HUES48 (cell line): Measurements from ENCODE around the gene KDM6A.
"Not testable (repeated sequence)": the region's sequence is repeated elsewhere in the genome, so short reads cannot be mapped to it uniquely, and the experiment has no call there.

ENCODE experiments used
- H3K27ac ChIP-seq: one replicate; pipeline ENCODE4 v1.7.0; 2013; ENCODE audit warnings: low read depth, low read length, inconsistent platforms
- H3K27me3 ChIP-seq: 2 replicates; pipeline ENCODE4 v1.6.1; 2013; ENCODE audit warnings: mild to moderate bottlenecking, low read length; ENCODE audit not compliant: control insufficient read depth, insufficient read depth
- H3K36me3 ChIP-seq: 2 replicates; pipeline ENCODE4 v1.6.1; 2013; ENCODE audit warnings: low read length; ENCODE audit not compliant: control insufficient read depth, insufficient read depth
- H3K4me1 ChIP-seq: 2 replicates; pipeline ENCODE4 v1.6.1; 2013; ENCODE audit warnings: mild to moderate bottlenecking, low read length; ENCODE audit not compliant: control insufficient read depth, insufficient read depth
- H3K4me3 ChIP-seq: 2 replicates; pipeline ENCODE4 v1.5.1; 2013; ENCODE audit warnings: mild to moderate bottlenecking, low read depth, low read length
- H3K9ac ChIP-seq: 2 replicates; pipeline ENCODE4 v1.6.1; 2013; ENCODE audit warnings: mild to moderate bottlenecking, low read depth, low read length, moderate library complexity
- H3K9me3 ChIP-seq: 2 replicates; pipeline ENCODE4 v1.6.1; 2013; ENCODE audit warnings: low read length; ENCODE audit not compliant: control insufficient read depth, insufficient read depth

The KDM6A gene

DNA sequence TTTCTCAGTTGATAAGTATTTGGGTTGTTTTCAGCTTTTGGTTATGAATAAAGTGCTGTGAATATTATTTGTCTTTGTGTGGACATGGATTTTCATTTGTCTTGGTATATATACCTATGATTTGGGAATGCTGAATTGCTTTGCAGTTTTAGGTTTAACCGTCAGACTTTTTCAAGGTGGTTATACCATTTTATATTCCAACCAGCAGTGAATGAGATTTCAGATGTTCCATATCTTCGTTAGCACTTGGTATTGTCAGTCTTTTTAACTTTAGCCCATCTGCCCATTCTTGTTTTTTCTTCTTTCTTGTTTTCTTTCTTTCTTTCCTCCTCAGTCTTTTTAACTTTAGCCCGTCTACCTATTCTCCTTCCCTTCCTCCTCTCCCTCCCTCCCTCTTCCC, 106.0 kb downstream of the KDM6A start:
- Histone ChIP-seq H3K36me3 (peaks cover 34% of the 10 kb centered on the region), H3K27me3 (no peaks in the 10 kb centered on the region), H3K27ac (no peak overlapping the region), H3K4me1 (no peaks in the 10 kb centered on the region), H3K9ac (no peak overlapping the region), H3K9me3 (peaks cover 23% of the 10 kb centered on the region), H3K4me3 (no peak overlapping the region)

DNA sequence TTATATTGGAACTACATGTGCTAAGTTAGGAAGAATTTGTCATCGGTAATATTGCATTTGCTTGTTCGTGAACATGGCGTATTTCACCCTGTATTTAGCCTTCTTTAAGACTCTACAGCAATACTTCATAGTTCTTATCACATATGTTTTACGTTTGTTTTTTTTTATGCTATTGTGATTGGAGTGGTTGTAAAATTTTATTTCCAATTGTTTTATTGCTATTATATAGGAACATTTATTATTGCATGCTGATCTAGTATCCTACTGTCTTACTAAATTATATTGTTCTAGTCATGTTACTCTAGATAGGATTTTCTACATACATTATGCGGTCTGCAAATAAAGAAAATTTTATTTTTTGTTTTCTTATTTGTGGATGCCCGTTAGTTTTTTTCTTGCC, 107.4 kb downstream of the KDM6A start:
- Histone ChIP-seq H3K4me3 (no peak overlapping the region), H3K36me3 (peaks cover 24% of the 10 kb centered on the region), H3K9me3 (peaks cover 13% of the 10 kb centered on the region), H3K9ac (no peak overlapping the region), H3K27ac (no peak overlapping the region), H3K27me3 (no peaks in the 10 kb centered on the region), H3K4me1 (no peaks in the 10 kb centered on the region)

DNA sequence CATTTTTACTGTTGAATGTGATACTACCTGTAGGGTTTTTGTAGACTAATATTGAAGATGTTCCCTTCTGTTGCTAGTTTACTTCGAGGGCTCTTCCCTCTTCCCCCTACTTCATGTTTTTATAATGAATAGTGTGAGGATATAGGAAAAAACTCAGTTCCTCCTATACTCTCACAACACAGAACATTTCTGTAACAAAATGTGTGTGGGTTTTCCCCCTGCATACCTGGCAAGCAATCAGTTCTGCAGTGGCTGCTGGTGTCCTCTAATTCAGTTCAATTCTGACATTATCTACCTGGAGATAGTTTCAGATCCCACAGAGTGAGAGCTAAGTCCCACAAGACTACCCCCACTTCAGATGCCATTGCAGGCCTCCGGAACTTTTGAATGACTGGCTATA, 107.9 kb downstream of the KDM6A start:
- no peak overlapping the region for H3K9ac ChIP-seq
- peaks cover 13% of the 10 kb centered on the region for H3K9me3 ChIP-seq
- H3K4me1 ChIP-seq = no peaks in the 10 kb centered on the region
- peaks cover 19% of the 10 kb centered on the region for H3K36me3 ChIP-seq
- no peak overlapping the region for H3K27ac ChIP-seq
- H3K4me3 ChIP-seq = no peak overlapping the region
- H3K27me3 ChIP-seq = no peaks in the 10 kb centered on the region

DNA sequence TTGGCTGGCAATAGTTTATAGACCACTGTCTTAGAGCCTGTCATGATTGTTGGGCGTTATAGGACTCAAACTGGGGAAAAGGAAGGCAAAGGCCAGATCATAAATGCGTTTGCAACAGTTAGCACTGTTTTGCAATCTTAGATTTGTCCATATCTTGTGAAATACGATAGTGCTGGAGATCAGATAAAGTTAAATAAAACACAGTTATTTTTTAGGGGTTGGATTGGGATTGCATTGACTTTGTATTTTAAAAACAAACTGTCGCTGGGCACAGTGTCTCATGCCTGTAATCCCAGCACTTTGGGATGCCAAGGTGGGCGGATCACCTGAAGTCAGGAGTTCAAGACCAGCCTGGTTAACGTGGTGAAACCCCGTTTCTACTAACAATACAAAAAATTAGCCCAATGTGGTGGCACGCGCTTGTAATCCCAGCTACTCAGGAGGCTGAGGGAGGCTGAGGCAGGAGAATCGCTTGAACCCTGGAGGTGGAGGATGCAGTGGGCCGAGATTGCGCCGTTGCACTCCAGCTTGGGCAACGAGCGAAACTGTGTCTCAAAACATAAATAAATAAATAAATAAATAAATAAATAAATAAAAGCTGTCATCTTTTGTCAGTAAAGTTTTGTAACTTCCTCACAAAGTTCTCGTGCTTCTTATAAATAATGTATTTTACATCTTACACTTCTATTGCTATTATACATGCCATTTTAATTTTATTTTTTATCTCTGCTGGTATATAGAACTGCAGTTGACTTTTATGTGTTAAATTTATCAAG, 117.2 kb downstream of the KDM6A start:
- Histone ChIP-seq H3K9ac (no peak overlapping the region), H3K9me3 (peaks cover 13% of the 10 kb centered on the region), H3K27me3 (no peaks in the 10 kb centered on the region), H3K36me3 (peaks cover 8% of the 10 kb centered on the region; the same call in 1 of the 2 replicates), H3K4me3 (no peak overlapping the region), H3K27ac (no peak overlapping the region), H3K4me1 (no peaks in the 10 kb centered on the region)

DNA sequence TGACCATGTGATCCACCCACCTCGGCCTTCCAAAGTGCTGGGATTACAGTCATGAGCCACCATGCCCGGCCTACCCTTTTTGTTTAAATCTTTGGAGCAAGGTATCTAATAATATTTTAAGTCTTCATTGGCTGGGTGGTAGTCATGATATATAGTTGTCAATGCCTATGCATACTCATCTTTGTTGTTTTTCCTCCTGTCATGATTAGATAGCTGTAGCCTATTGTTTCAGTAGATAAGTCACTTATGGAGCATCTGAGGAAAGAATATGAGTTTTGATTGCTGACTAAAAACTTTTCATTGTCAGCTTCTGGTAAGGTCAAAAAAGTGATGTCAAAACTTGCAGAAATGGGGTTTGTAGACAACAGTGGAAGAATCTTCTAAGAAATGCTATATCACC, 119.8 kb downstream of the KDM6A start:
- Histone ChIP-seq H3K36me3 (peaks cover 8% of the 10 kb centered on the region; the same call in 1 of the 2 replicates), H3K9me3 (peaks cover 20% of the 10 kb centered on the region), H3K27ac (no peak overlapping the region)

DNA sequence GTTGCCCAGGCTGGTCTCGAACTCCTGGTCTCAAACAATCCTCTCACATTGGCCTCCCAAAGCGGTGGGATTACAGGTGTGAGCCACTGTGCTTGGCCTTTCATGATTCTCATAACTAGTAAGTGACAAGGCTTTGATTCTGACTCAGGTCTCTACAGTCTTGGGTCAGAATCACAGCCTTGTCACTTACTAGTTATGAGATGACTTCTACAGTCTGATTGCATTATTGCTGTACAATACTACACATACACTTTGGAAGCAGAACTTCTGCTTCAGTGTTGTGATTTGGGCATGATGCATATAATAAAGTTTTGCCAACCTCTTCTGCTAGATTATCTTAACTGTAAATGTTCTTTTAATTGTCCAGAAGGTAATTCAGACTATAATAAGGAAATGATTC, 123.3 kb downstream of the KDM6A start:
- Histone ChIP-seq H3K9ac (no peak overlapping the region), H3K4me1 (peaks cover 6% of the 10 kb centered on the region; the same call in 1 of the 2 replicates), H3K27me3 (no peaks in the 10 kb centered on the region), H3K4me3 (no peak overlapping the region), H3K36me3 (0 out of 2 replicates have a peak, but pooled peaks cover 3% of the 10 kb centered on the region), H3K9me3 (peaks cover 11% of the 10 kb centered on the region; the same call in 1 of the 2 replicates), H3K27ac (no peak overlapping the region)

More for the DNA sequence above, 119.8 kb downstream of the KDM6A start:
- H3K27me3 ChIP-seq = no peaks in the 10 kb centered on the region
- H3K4me1 ChIP-seq = no peaks in the 10 kb centered on the region
- H3K4me3 ChIP-seq = no peak overlapping the region
- H3K9ac ChIP-seq = no peak overlapping the region

DNA sequence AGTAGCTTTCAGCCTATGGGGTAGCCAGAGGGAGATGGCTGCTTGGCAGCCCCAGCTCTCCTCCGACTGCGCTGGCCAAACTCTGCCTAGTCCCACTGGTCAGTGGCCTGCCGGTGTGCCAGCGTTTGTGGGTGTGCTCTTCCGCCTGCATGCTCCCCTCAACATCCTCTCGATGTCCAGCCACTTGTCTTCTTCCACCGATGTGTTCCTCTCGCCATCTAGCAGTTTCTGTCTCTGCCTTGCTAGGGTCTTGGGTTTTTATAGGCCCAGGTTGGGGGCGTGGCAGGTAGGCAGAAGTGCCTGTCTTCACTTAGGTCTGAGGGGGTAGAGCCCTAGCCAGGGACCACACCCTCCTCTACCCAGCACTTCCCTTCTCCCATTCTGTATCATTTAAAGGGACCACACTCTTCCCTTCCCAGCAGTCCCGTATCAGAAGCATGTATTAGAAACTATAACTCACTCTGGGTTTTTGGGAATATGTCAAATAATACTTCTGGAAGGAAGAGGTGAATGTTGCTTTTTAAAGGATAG, 124.4 kb downstream of the KDM6A start:
- Histone ChIP-seq H3K27me3 (no peaks in the 10 kb centered on the region), H3K9ac (no peak overlapping the region), H3K36me3 (0 out of 2 replicates have a peak, but pooled peaks cover 3% of the 10 kb centered on the region), H3K4me1 (peaks cover 12% of the 10 kb centered on the region), H3K27ac (no peak overlapping the region), H3K4me3 (no peak overlapping the region), H3K9me3 (peaks cover 11% of the 10 kb centered on the region; the same call in 1 of the 2 replicates)

DNA sequence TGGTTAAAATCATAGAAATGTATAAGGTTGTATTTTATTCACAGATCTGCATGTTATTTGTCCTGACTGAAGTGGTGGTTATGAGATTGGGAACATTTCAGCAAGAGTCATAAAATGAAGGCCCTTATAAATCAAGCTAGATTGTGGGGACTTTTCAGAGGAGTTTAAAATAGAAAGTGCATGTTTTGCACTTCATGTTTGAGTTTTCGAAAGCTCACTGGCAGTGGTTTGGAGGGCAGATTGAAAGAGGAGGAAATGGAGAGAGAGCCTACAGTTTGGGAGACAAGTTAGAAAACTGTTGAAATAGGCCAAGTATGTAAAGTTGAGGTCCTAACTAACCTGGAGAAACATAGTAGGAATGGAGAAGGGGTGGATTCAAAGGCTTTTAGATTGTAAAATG, 124.9 kb downstream of the KDM6A start:
- no peaks in the 10 kb centered on the region for H3K27me3 ChIP-seq
- peaks cover 9% of the 10 kb centered on the region; the same call in 1 of the 2 replicates for H3K9me3 ChIP-seq
- H3K36me3 ChIP-seq = 0 out of 2 replicates have a peak, but pooled peaks cover 3% of the 10 kb centered on the region
- H3K9ac ChIP-seq = no peak overlapping the region
- peaks cover 12% of the 10 kb centered on the region for H3K4me1 ChIP-seq
- no peak overlapping the region for H3K4me3 ChIP-seq
- H3K27ac ChIP-seq = no peak overlapping the region

DNA sequence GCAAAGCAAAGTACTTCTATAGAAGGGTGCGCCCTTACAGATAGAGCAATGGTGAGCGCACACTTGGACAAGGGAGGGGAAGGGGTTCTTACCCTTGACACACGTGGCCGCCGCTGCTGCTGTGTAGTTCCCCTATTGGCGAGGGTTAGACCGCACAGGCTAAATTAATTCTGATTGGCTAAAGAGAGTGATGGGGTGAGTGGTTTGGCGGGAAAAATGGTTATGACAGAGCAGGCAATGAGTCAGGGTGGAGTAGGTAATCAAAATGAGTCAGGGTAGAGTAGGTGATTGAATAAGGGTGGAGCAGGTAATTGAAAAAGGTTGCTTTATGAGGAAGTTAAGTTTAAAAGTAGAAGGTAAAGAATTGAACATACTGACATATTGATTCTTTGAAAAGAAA, 126.2 kb downstream of the KDM6A start:
- H3K9ac ChIP-seq, H3K4me3 ChIP-seq, H3K27me3 ChIP-seq, H3K9me3 ChIP-seq, H3K27ac ChIP-seq, H3K36me3 ChIP-seq: not testable (repeated sequence)
- peaks cover 12% of the 10 kb centered on the region for H3K4me1 ChIP-seq

DNA sequence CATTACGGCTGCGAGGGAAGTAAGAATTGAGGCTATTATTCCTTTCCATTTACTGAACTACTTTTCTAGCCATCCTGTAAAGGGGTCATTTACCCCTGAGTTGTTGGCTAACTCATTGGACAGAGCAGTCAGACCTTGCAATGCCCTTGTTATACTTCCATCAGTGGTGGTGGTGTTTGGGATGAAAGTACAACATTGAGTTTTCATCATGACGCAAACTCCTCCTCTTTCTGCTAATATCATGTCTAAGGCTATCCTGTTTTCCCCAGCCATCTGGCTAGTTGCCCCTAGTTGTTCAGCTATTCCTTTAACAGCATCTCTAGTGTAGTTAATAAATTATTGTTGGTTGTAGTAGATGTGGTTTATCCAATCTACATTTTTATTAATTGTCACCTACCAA, 126.9 kb downstream of the KDM6A start:
- H3K36me3 ChIP-seq, H3K27me3 ChIP-seq, H3K4me3 ChIP-seq, H3K9ac ChIP-seq, H3K9me3 ChIP-seq, H3K27ac ChIP-seq: not testable (repeated sequence)
- peaks cover 12% of the 10 kb centered on the region for H3K4me1 ChIP-seq

DNA sequence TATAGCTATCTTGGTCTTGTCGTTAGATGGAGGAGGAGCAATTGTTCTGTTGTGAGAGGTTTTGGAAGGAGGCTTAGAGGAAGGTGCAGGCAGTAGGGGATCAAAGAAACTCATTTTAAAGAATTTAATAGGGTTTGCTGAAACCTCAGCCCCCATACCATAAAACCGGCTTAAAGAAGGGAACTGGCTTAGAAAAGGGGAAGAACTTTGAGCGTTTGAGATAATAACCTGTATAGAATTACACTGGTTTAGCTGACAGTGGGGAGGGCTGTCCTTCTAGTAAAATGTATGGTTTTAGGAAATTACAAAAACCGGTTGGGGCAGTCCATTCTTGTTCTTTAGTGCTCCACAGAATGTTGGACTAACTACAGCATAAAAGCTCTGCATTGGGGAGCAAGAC, 128.1 kb downstream of the KDM6A start:
- no peaks in the 10 kb centered on the region for H3K36me3 ChIP-seq
- no peak overlapping the region for H3K27ac ChIP-seq
- peaks cover 12% of the 10 kb centered on the region for H3K4me1 ChIP-seq
- peaks cover 12% of the 10 kb centered on the region; the same call in 1 of the 2 replicates for H3K9me3 ChIP-seq
- no peaks in the 10 kb centered on the region for H3K27me3 ChIP-seq
- no peak overlapping the region for H3K4me3 ChIP-seq
- no peak overlapping the region for H3K9ac ChIP-seq
